NCI-H526 treated with DMSO at 0.1 percent for 48 hours (cell line): ENCODE measurements around the gene TPX2.
"Not testable (repeated sequence)": the region's sequence is repeated elsewhere in the genome, so short reads cannot be mapped to it uniquely, and the experiment has no call there.

Experiments
- DNase-seq: peaks from one replicate; lab custom pipeline; 2025; lab: John Stamatoyannopoulos, UW

The TPX2 gene

GRCh38 chr20:31719644-31720485, 19.2 kb upstream of the TPX2 start:
- no peak for DNase-seq

GRCh38 chr20:31720486-31721407, 18.3 kb upstream of the TPX2 start:
- no peak for DNase-seq

- DNase-seq = peak; percentile 56
These were observed 17.5 kb upstream of the TPX2 start for GRCh38 chr20:31721408-31722256.

- peak; percentile 85 for DNase-seq
These were observed 16.6 kb upstream of the TPX2 start, which contains the start of gene BCL2L1 for GRCh38 chr20:31722257-31723068. Gene BCL2L1, minus strand, starts transcription at chr20:31722868. Its CDS starts 650 bp downstream, at chr20:31722218.

- DNase-seq = no peak
These were observed 16.1 kb upstream of the TPX2 start for GRCh38 chr20:31723069-31723318.

- DNase-seq = peak; percentile 93
These were observed 15.6 kb upstream of the TPX2 start for GRCh38 chr20:31723319-31724078.

- DNase-seq = no peak
These were observed 7.8 kb upstream of the TPX2 start for GRCh38 chr20:31731321-31731717.

GRCh38 chr20:31739550-31739977, 474 bp downstream of the TPX2 start:
- DNase-seq = no peak

- no peak for DNase-seq
These were observed 1.1 kb downstream of the TPX2 start for GRCh38 chr20:31740208-31740607.

GRCh38 chr20:31740656-31741323, 1.7 kb downstream of the TPX2 start:
- no peak for DNase-seq

GRCh38 chr20:31746068-31746878, 7.2 kb downstream of the TPX2 start:
- DNase-seq = no peak

- not testable (repeated sequence) for DNase-seq
These were observed 7.9 kb downstream of the TPX2 start for GRCh38 chr20:31747028-31747427.

- DNase-seq = no peak
These were observed 8.6 kb downstream of the TPX2 start for GRCh38 chr20:31747640-31748039.

- DNase-seq = no peak
These were observed 10.1 kb downstream of the TPX2 start for GRCh38 chr20:31749223-31749622.

GRCh38 chr20:31751126-31751525, 12.0 kb downstream of the TPX2 start:
- no peak for DNase-seq

GRCh38 chr20:31757254-31757653, 18.2 kb downstream of the TPX2 start:
- no peak for DNase-seq

GRCh38 chr20:31758521-31758920, 19.4 kb downstream of the TPX2 start:
- no peak for DNase-seq

GRCh38 chr20:31758991-31759390, 19.9 kb downstream of the TPX2 start:
- DNase-seq = no peak
